ENCODE measurements around the gene SNX17. TPM values are rescaled to one million over a fixed set of nuclear protein-coding genes. Genes with fewer than 3 reads are reported as not detected.

Gene SNX17
- total and polyA plus RNA-seq, 9 donors: 72.3 to 111 (median 99.4) TPM

GRCh38 chr2:27381577-27382181, 11.3 kb downstream of the SNX17 start:
- WGBS, 3 donors: 84 to 92% (median 85%) methylated on average over 10 of the region's 10 CpGs
- Histone ChIP-seq H3K27ac (no peak overlapping the region), H3K4me3 (no peak overlapping the region), H3K4me1 (ENCODE audit: insufficient read depth) (peaks cover 4% of the 10 kb centered on the region), H3K9me3 (no peaks in the 10 kb centered on the region), H3K27me3 (no peaks in the 10 kb centered on the region), H3K36me3 (no peaks in the 10 kb centered on the region)
- no peak for DNase-seq
- intact Hi-C loops (cut with DNase I): no loop called here
- TF ChIP-seq CTCF (IDR thresholded peaks at IDR 0.05) (no peak), EP300 (IDR thresholded peaks at IDR 0.05) (no peak), POLR2A (IDR thresholded peaks at IDR 0.05) (no peak)

GRCh38 chr2:27390822-27391679, 20.6 kb downstream of the SNX17 start:
- no peak overlapping the region for H3K27ac ChIP-seq
- no peak for DNase-seq
- H3K4me3 ChIP-seq: no peak overlapping the region
- H3K27me3 ChIP-seq: no peaks in the 10 kb centered on the region
- intact Hi-C loops (cut with DNase I): no loop called here
- 95% methylated on average over 9 of the region's 9 CpGs for WGBS, 3 donors
- no peaks in the 10 kb centered on the region for H3K36me3 ChIP-seq
- TF ChIP-seq POLR2A (IDR thresholded peaks at IDR 0.05): no peak
- TF ChIP-seq EP300 (IDR thresholded peaks at IDR 0.05): no peak
- TF ChIP-seq CTCF (IDR thresholded peaks at IDR 0.05): no peak
- H3K9me3 ChIP-seq: no peaks in the 10 kb centered on the region
- H3K4me1 ChIP-seq (ENCODE audit: insufficient read depth): no peaks in the 10 kb centered on the region

GRCh38 chr2:27393225-27393624, 22.8 kb downstream of the SNX17 start:
- 97 to 98% (median 97%) methylated on average over 33 of the region's 33 CpGs for WGBS, 3 donors
- no peak for TF ChIP-seq EP300 (IDR thresholded peaks at IDR 0.05)
- TF ChIP-seq POLR2A (IDR thresholded peaks at IDR 0.05): no peak
- TF ChIP-seq CTCF (IDR thresholded peaks at IDR 0.05): no peak
- no peak overlapping the region for H3K27ac ChIP-seq
- H3K36me3 ChIP-seq: no peaks in the 10 kb centered on the region
- H3K9me3 ChIP-seq: no peaks in the 10 kb centered on the region
- no peak overlapping the region for H3K4me3 ChIP-seq
- no peaks in the 10 kb centered on the region for H3K27me3 ChIP-seq
- intact Hi-C loops (cut with DNase I): no loop called here
- DNase-seq: no peak
- H3K4me1 ChIP-seq (ENCODE audit: insufficient read depth): no peaks in the 10 kb centered on the region

- TF ChIP-seq POLR2A (IDR thresholded peaks at IDR 0.05): no peak
- H3K4me1 ChIP-seq (ENCODE audit: insufficient read depth): no peaks in the 10 kb centered on the region
- no peaks in the 10 kb centered on the region for H3K9me3 ChIP-seq
- H3K27me3 ChIP-seq: no peaks in the 10 kb centered on the region
- H3K4me3 ChIP-seq: no peak overlapping the region
- no peak overlapping the region for H3K27ac ChIP-seq
- intact Hi-C loops (cut with DNase I): no loop called here
- no peak for DNase-seq
- 90 to 92% (median 92%) methylated on average over 5 of the region's 5 CpGs for WGBS, 3 donors
- no peaks in the 10 kb centered on the region for H3K36me3 ChIP-seq
Observed at GRCh38 chr2:27398962-27399361, 28.5 kb downstream of the SNX17 start.
